Neutrophil (primary cell): ENCODE data around the gene GRIK2.

Experiments used
- H3K27ac ChIP-seq: fragments of 200-600 bp; sonication (generic); 2 replicates; pipeline ENCODE4 v1.5.1; 2016; ENCODE audit warnings: mild to moderate bottlenecking, moderate library complexity
- H3K27me3 ChIP-seq: fragments of 200-600 bp; sonication (generic); 2 replicates; pipeline ENCODE4 v1.6.0; 2016; ENCODE audit warnings: mild to moderate bottlenecking
- H3K36me3 ChIP-seq: fragments of 200-600 bp; sonication (generic); 2 replicates; pipeline ENCODE4 v1.5.1; 2017
- H3K4me1 ChIP-seq, 2 experiments: fragments of 200-600 bp in 1 of 2; sonication (generic) in 1 of 2; 1 replicate in 1 of 2; 2 replicates in 1 of 2; pipeline versions ENCODE4 v1.5.1 to v1.6.1; 2013 to 2016; ENCODE audit warnings: low read depth in 1 of 2, low read length in 1 of 2, mild to moderate bottlenecking in 1 of 2, moderate library complexity in 1 of 2; ENCODE audit not compliant: control insufficient read depth in 1 of 2, insufficient read depth in 1 of 2
- H3K4me3 ChIP-seq, 2 experiments: fragments of 200-600 bp in 1 of 2; sonication (generic) in 1 of 2; 1 replicate in 1 of 2; 2 replicates in 1 of 2; pipeline ENCODE4 v1.5.1; 2013 to 2016; ENCODE audit warnings: low read depth in 1 of 2, low read length in 1 of 2, mild to moderate bottlenecking in 1 of 2, moderate library complexity in 1 of 2
- H3K9me3 ChIP-seq: fragments of 200-600 bp; sonication (generic); 2 replicates; pipeline ENCODE4 v1.5.1; 2016
- TF ChIP-seq, protein P1 (sequence below): fragments of 200-600 bp; sonication (generic); IDR thresholded peaks from 2 replicates; pipeline ENCODE4 v1.5.1; 2016; ENCODE audit warnings: antibody characterized with exemption

GRIK2 gene

DNA sequence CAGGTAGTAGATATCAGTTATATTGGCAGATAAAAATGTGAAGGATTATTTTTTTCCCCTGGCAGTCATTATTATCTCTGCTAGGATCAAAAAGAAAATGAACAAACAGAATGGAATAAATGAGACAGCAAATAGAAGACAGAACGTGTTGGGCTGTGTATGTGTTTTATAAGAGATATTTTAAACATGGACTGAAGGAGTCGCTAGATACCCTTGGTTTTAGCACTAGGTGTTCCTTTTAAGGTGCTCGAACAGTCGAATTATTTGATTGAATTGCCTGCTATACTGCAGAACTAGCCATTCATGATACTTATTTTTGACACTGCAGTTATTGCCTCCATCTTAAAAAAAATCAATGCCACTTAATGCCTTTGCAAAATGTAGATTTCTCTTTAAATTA lies 3.7 kb downstream of the GRIK2 start:
- Histone ChIP-seq H3K36me3 (no peaks in the 10 kb centered on the region), H3K9me3 (no peaks in the 10 kb centered on the region), H3K4me1 (no peaks in the 10 kb centered on the region), H3K27me3 (peaks cover 87% of the 10 kb centered on the region), H3K27ac (no peak overlapping the region), H3K4me3 (no peak overlapping the region)
- TF ChIP-seq, protein P1, sequence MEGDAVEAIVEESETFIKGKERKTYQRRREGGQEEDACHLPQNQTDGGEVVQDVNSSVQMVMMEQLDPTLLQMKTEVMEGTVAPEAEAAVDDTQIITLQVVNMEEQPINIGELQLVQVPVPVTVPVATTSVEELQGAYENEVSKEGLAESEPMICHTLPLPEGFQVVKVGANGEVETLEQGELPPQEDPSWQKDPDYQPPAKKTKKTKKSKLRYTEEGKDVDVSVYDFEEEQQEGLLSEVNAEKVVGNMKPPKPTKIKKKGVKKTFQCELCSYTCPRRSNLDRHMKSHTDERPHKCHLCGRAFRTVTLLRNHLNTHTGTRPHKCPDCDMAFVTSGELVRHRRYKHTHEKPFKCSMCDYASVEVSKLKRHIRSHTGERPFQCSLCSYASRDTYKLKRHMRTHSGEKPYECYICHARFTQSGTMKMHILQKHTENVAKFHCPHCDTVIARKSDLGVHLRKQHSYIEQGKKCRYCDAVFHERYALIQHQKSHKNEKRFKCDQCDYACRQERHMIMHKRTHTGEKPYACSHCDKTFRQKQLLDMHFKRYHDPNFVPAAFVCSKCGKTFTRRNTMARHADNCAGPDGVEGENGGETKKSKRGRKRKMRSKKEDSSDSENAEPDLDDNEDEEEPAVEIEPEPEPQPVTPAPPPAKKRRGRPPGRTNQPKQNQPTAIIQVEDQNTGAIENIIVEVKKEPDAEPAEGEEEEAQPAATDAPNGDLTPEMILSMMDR, result no peak

DNA sequence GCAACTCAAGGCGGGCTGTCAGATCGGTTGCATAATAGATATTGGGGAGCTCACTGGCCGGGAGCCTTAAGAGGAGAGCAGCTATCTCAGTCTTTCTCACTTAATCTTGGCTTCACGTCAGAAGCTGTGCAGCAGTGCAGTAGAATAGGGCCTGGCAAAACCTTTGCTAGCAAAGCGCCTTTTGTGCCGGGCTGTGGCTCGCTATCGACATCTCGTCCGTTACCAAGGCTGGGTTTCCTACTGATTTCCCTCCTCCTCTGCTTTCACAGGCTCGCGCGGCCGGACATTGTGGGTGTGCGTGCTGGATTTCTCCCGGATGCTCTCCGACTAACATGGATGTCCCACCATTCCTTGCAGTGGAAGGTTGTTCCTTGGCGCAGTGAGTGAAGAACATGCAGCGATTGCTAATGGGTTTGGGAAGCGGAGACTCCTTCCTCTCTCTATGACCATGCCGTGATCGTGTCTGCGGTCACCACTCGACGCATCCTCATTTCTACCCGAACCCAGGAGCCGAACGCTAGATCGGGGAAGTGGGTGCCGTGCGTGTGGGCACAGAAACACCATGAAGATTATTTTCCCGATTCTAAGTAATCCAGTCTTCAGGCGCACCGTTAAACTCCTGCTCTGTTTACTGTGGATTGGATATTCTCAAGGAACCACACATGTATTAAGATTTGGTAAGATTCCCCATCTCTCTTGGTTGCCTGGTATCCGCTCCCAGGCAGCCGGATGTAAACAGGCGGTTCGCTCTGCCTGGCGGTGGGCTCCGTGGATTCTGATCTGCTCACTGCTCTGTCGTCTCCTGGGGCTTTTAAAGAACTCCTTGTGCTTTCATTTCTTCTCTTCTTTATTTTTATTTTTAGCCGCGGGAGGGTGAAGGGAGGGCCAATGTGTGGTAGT lies 5.5 kb downstream of the GRIK2 start:
- no peak overlapping the region for H3K4me3 ChIP-seq
- no peaks in the 10 kb centered on the region for H3K36me3 ChIP-seq
- H3K4me1 ChIP-seq, result no peaks in the 10 kb centered on the region
- no peak overlapping the region for H3K27ac ChIP-seq
- no peaks in the 10 kb centered on the region for H3K9me3 ChIP-seq
- TF ChIP-seq, protein P1, result no peak
- H3K27me3 ChIP-seq, result peaks cover 87% of the 10 kb centered on the region

GRCh38 chr6:101399616-101400162 lies 6.2 kb downstream of the GRIK2 start:
- Histone ChIP-seq H3K4me1 (no peaks in the 10 kb centered on the region), H3K27ac (no peak overlapping the region), H3K36me3 (no peaks in the 10 kb centered on the region), H3K27me3 (peaks cover 87% of the 10 kb centered on the region), H3K9me3 (no peaks in the 10 kb centered on the region), H3K4me3 (no peak overlapping the region)
- TF ChIP-seq, protein P1, result no peak

- H3K27ac ChIP-seq, result no peak overlapping the region
- H3K9me3 ChIP-seq, result no peaks in the 10 kb centered on the region
- no peaks in the 10 kb centered on the region for H3K4me1 ChIP-seq
- H3K27me3 ChIP-seq, result peaks cover 84% of the 10 kb centered on the region
- TF ChIP-seq, protein P1, result no peak
- no peak overlapping the region for H3K4me3 ChIP-seq
- no peaks in the 10 kb centered on the region for H3K36me3 ChIP-seq
These were observed 7.0 kb downstream of the GRIK2 start for GRCh38 chr6:101400326-101401135.

- Histone ChIP-seq H3K9me3 (no peaks in the 10 kb centered on the region), H3K27ac (no peak overlapping the region), H3K4me1 (no peaks in the 10 kb centered on the region), H3K27me3 (peaks cover 82% of the 10 kb centered on the region), H3K36me3 (no peaks in the 10 kb centered on the region), H3K4me3 (no peak overlapping the region)
- TF ChIP-seq, protein P1, result no peak
These were observed 7.7 kb downstream of the GRIK2 start for GRCh38 chr6:101401171-101401570.
